Prostate gland (tissue), 2 donors: ENCODE data around the gene ROR1.

ENCODE experiments used
- CTCF ChIP-seq, 4 experiments: fragments of 200-600 bp in 2 of 4; fragments of 450-650 bp in 2 of 4; sonication (generic) in 2 of 4; IDR thresholded peaks; 1 replicate in 3 of 4; 2 replicates in 1 of 4; pipeline ENCODE4 v1.5.1; 2016 to 2019; ENCODE audit warnings: antibody characterized with exemption in 4 of 4, mild to moderate bottlenecking in 2 of 4, moderate library complexity in 2 of 4
- POLR2AphosphoS5 ChIP-seq: sonication (generic); formaldehyde crosslinking; IDR thresholded peaks from one replicate; pipeline ENCODE4 v1.6.1; 2017; ENCODE audit warnings: antibody characterized with exemption

- TF ChIP-seq CTCF (IDR thresholded peaks at IDR 0.05) (no peak), POLR2AphosphoS5 (no peak)
Measured at GRCh38 chr1:63913533-63913932, 139.7 kb downstream of the ROR1 start.
